GM21515 (cell line): ENCODE data around the gene LYSMD1.

Source experiments
- ATAC-seq: cut with Tn5 transposase; IDR thresholded peaks from one replicate; pipeline ENCODE4 v1.9.1; 2021; ENCODE audit not compliant: unreplicated experiment

LYSMD1 gene

DNA sequence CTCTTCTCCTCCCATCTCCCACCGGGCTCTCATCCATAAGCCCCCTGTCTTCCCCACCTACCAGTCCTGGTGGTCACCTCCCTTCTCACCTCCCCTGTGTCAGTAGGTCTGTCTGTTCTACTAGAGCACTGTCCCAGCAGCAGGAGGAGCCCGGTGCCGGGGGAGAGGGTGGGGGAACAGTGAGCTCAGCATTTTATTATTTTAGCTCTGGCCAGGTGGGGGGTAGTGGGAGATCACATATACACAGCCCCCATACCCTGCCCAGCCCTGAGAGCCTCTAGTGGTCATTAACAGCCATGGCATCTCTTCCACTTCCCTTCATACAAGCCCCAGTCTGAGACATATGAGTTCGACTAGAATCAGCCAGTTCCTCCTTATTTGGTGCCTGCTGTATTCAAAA lies 10.2 kb upstream of the LYSMD1 start, which contains the start of gene TMOD4:
TMOD4 (minus strand) TSS at position 119 of the 400 bp plus-strand sequence. CDS start 1,106 bp downstream, outside the sequence.
- no peak for ATAC-seq

DNA sequence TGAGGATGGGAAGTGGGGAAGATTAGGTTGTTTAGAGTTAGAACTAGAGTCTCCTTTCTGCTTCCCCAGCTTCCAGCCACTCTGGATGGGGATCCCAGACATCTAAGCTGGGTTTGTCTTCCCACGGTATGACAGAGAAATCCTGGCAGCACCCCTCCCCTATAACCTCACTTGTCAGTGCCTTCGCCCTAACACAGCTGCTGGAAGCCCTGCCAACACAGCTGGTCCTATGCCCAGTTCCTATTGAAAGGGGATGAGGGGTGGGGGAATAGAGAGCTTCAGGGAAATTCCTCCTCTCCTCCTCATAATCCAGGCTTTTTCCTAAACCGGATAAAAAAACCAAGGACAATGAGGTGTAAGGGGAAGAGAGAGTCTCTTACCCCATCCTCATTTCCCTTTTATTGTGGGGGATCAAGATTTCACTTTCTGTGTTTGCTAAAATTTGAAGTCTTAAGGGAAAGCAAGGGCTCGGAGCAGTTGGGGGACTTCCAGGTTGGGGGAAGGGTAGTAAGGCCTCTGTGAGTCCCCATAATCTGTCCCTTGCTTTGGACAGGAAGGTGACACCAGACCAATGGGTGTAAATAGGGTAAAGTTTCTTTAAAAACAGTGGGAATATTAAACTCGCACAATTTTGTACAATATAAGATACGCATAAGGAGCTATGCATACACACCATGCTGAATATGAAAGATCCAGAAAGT lies 9.5 kb upstream of the LYSMD1 start:
- no peak for ATAC-seq

DNA sequence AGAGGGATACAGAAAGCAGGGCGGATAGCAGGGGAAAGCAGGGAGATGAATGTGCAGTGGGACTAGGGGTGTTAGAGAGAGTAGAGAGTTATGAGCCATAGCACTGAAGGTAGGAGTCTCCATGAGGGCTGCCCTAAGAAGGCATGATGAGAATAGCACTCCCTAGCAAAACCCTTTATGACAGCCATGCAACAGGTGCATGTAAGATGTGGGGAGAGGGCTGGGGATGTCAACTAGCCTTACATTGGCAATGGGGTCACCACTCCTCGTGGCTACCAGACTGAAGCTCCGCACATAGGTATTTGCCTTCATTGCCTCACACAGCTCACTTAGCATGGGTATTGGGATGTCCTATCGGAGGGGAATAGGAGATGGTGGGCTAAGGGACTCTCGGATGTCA lies 5.5 kb upstream of the LYSMD1 start:
- no peak for ATAC-seq

DNA sequence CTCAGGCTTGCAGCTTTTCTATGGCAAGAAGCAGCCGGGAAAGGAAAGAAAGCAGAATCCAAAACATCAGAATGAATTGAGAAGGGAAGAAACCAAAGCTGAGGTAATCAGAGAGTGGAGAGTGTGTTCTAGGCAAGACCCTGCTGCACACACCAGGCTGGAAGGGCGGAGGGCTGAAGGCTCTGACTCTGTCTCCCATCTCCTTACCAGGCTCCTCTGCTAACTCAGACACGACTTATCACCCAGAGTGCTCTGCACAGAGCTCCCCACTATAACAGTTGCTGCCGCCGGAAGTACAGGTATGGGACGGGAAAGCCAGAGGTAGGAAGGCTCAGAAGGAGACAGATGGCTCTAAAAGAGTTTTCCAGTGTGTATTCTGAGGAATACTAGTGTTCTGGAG lies 1.4 kb upstream of the LYSMD1 start:
- ATAC-seq = no peak

DNA sequence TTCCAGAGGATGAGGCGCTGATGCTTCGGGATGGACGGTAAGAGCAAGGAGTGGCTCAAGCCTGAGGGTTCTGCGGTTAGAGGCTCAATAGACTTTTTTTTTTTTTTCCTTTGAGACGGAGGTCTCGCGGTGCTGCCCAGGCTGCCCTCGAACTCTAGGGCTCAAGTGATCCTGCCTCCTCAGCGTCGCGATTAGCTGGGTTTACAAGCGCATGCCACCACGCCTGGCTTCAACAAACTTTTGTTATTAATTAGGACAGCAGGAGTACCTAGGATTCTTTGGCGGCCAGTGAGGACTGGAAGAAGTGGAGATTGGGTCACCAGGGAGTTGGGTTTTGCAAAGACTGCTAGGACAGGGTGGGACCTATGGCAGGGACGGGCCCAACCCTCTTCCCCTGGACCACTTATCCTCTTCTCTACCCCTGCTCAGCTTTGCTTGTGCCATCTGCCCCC lies 829 bp upstream of the LYSMD1 start:
- no peak for ATAC-seq

DNA sequence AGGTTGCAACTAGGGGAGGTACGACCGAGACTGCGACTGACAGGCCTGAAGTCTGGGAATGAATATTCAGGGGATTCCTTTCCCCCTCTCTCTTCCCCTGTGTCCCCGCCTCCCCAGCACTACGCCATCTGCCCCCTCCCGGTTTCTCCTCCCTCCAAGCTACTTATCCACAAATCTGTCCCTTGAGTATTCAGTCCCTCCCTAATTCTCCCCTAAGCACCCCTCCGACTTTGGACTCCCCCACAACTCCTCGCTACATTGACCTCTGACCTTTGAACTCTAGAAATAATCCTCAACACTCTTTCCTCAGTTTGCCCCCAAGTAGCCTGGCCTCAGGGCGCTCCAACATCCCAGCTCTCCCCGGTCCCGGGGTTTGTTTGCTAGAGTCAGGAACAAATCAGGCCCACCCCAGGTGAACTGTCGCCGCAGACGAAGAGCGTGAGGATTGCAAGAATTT lies 393 bp downstream of the LYSMD1 start:
- peak; percentile 11 for ATAC-seq

DNA sequence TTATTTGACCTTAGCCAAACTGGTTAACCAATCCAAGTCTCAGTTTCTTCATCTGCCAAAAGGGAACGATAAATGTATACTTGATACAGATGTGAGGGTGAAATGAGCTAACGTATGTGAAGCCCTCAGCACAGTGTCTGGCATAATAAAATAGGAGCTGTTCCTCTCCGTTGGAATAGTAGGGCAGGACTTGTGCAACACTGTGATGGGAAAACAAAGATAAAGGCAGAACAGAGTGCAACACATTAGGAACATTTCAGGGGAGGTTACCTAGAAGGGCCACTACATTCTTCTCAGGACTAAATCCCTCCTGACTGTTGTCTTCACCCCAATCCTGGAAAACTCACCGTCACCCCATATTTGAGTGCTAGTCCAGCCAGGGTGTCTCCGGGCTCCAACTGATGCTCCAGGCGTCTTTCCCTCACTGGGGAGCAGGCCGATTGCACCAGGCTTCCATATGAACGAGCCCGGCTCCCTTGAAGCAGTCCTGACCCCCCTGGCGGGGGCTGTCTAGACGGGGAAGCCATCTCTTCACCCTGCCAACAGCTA lies 896 bp downstream of the LYSMD1 start:
- no peak for ATAC-seq

DNA sequence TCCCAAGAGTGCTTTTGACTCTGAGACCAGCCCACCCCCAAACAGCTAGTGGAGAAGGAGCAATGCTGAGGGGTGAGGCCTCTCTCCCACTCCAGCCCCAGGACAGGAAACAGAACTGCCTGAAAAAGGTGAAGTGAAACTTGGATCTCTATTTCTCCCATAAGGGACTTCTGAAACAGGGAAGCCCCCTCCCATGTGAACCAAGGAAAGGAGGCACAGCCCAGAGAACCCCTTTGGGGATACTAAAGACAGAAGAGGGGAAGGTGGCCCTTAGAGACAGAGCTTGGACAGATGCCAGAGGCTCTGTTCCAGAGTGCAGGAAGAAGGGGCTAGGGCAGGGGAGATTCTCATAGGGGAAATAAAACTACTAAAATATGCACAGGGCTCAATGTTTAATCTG lies 6.3 kb downstream of the LYSMD1 start:
- ATAC-seq = no peak

DNA sequence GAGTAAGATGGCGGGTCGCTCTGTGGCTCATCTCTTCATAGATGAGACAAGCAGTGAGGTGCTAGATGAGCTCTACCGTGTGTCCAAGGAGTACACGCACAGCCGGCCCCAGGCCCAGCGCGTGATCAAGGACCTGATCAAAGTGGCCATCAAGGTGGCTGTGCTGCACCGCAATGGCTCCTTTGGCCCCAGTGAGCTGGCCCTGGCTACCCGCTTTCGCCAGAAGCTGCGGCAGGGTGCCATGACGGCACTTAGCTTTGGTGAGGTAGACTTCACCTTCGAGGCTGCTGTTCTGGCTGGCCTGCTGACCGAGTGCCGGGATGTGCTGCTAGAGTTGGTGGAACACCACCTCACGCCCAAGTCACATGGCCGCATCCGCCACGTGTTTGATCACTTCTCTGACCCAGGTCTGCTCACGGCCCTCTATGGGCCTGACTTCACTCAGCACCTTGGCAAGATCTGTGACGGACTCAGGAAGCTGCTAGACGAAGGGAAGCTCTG lies 6.9 kb downstream of the LYSMD1 start:
- no peak for ATAC-seq

DNA sequence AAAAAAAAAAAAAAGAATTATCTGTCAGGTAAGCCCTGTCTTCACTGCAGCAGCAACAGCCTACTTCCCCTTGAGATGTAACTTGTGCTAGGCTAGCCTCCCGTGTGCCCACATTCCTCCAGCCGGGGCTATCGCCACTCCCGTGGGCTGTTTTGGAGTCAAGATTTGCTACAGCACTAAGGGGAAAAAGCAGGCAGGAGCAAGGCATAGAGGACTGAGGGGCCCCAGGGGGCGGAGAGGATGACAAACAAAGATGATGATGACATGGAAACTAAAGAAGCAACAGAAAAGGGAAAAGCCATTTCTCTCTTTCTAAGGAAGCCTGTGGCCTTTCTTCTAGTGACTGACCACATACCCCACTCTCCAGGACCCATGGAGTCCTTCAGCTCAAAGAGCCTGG lies 7.4 kb downstream of the LYSMD1 start:
- ATAC-seq = no peak

DNA sequence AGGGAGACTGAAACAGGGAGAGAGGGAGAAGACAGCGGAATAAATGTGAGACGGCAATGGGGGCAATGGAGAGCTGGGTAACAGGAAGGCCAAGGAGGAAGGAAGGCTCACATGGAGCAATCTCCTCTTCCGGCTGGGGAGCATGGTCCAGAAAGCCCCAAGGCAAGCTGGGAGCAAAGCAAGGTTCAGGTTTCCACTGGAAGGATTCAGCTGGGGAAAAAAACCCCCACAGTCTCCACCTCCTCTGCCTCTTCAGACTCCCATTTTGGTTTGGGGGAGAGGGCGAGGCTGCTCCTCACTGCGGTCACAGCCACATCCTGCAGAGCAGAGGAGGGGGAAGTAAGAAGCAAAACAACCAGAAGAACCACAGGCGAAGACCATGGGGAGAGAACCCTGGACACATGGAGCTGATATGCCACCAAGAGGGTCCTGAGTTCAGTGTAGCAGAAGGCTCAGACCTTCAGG lies 8.6 kb downstream of the LYSMD1 start:
- ATAC-seq = no peak

DNA sequence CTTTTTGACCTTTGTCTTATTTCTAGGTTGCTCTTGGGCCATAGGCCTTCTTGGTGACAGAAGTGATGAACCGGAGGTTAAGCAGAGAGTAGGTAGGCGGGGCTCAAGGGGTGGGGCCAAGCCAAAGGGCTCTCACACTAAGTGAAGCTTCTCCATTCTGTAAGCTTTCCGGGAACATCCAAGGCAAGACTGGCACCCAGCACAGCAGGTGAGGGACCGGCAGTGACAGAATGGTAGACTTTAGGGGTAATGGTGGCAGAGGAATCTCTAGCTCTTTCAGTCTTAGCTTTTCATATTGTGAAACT lies 9.2 kb downstream of the LYSMD1 start, which contains the start of gene TNFAIP8L2:
TNFAIP8L2 (plus strand) TSS at position 135 of the 305 bp plus-strand sequence. CDS start 2,049 bp downstream, outside the sequence.
- ATAC-seq = peak; percentile 61

DNA sequence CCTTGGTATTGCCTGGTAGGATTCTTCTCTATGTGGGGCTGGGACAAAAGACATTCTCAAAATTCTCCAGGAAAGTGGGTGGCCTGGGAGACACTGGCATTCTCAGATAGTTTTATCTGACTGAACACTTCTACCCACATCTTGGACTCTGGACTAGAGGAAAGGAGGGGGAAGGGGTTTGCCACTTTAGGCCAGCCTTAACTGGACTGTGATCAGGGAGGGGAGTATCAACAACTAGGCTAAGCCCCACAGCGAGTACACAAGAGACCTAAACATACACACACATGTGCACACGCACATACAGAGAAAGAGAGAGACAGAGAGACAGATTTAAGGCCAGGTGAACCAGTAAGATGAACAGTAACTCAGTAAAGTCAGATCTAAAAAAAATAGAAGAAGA lies 18.0 kb downstream of the LYSMD1 start:
- no peak for ATAC-seq

DNA sequence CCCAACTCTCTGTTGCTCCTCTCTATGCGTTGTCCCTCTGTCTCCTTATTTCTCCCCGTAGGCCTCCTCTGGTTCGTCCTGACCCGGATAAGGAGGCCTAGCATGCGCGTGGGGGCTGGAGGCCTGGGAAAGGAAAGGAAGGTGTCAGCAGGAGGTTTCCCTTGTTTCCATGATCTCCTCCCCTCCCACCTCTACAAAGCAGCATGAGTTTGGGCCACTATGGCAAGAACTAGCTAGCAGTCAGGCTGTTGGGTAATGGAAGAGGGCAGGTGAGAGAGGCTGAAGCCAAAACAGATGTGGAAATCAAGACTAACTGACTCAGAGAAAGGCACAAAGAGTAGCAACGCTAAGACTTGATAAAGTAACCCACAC lies 18.6 kb downstream of the LYSMD1 start:
- ATAC-seq = no peak

DNA sequence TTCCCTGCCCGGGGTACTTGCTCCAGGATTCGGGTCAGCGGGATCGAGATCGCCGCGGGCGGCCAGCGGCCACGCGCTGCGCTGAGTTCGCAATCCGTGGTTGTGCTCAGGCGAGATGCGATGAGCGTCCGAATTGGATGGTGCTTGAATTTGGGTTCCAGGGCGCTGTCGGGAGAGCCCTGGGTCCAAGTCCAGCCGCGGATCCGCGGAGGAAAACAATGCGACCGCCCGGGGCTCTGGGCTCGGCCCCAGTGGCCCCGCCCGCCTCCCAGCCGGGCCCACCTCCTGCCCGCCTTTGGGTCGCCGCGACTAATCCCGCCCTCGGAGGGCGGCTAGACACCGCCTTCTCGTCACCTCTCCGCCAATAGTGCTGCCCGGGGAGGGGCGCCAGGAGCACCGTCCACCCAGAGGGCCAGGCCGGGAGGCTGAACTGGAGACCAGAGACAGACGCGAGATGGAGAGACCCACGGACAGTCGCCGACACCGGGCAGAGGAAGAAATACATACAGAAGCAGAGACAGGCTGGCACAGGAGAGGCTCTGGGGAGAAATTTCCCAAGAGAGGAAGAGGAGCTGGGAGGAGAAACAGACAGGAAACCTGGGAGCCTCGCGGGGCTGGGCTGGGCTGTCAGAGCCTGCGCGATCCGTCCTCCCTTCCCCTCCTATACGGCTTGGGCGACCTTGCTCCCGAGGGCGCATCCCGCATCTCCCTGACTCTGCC lies 19.1 kb downstream of the LYSMD1 start, which contains the start of gene SEMA6C:
SEMA6C (minus strand) TSS at position 220 of the 720 bp plus-strand sequence. CDS start 4,010 bp downstream, outside the sequence.
- ATAC-seq = peak; percentile 96

DNA sequence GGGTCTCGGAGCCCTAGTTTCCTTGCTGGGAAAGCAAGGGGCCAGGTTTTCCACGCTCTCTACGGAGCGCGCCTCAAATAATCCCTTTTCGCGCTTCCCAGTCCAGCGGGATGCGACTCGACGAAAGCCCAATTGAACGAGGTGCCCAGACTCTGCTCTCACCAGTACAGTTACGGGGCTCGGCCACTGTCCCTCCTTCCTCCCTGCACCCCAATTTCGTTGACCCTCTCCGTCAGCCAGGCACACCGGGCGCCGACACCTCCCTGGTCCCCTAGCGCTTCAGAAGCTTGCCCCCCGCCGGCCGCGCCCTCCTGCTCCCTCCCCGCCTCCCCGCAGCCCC lies 19.7 kb downstream of the LYSMD1 start:
- ATAC-seq = peak; percentile 10

DNA sequence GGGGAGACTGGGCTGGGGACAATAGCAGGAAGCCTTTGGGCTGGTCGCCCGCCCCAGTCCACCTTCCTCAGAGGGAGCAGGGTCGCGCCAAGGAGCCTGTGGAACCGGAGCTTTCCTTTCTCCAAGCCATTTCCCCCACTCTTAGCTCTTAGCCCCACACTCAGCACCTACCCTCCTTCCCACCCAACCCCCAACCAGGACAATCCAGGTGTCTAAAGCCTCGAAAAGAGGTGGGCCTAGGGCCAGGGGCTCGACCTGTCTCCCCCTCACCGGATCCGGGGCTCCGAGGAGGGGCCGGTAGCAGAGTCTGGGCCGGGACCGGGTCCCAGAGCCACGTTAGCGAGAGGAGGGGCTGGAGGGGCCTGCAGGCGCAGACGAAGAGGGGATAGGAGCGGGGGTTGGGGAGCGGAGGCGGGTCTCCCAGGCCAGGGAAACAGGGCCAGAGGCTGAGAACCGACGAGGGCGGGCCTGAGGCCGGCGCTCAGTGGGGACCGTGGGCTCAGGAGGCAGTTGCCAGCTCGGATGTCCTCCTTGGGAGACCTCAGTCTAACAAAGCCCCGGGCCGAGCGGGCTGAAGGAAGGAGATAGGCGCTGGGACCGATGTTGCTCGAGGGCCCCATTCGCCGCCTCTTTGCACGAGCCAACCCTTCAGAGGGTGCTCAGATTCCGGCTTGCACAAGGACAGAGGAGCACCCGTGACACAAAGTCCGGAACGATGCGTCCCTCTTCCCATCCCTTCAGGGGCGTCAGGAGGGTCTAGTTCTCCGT lies 20.2 kb downstream of the LYSMD1 start:
- no peak for ATAC-seq

DNA sequence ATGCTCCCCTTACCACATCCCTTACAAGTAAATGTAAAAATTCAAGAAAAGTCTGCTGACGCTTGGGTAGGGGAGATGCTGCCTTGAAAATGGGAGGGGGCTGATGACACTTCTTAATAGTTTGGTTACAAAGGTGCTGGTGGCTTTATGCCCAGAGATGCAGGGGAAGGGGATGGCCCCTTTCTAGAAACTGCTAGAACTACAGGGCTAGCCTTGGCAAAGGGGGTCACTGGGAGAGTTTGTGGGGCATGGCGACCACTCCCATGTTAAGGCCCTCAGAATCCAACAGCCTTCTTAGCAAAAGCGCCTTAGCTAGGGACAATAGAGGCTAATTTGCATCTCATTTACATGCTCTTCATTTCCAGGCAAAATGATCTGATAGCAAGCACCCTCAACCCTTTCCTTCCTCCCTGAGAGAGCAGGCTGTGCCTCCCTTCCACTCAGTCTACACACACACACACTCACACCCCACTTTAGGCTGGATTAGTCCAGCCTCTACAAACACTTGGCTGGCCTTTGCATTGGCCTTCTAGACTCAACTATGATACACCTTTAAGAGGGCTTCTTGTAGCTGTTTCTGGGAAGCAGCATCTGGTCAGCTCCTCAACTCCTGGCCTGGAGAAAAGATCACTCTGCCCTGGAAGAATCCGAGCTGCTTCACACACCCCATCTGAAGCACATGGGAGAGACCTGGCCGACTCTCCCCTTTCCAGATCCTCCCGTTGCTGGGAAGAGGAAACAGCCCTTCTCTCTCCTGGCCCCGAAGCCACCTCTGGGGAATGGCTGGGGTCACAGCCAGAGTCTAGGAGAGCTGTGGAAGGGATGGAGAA lies 21.0 kb downstream of the LYSMD1 start:
- no peak for ATAC-seq

DNA sequence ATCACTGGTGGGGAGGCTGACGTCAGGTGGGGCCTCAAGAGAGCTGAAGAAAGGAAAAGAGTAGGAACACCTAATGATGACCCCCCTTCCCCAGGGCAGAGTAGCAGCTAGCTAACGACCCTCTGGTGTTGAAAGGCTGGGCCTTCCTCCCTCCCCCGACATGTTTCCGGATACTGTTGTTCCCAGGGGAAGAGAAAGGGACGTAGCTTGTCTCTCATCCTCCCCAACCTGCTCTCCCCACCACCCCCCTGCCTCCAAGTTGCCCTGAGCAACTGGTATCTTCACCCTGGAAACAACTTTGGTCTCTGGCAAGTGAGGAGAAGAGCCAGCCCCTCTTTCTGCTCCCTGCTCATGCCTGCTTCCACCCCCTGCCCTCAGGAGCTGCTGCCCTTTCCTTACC lies 21.7 kb downstream of the LYSMD1 start:
- ATAC-seq = no peak

DNA sequence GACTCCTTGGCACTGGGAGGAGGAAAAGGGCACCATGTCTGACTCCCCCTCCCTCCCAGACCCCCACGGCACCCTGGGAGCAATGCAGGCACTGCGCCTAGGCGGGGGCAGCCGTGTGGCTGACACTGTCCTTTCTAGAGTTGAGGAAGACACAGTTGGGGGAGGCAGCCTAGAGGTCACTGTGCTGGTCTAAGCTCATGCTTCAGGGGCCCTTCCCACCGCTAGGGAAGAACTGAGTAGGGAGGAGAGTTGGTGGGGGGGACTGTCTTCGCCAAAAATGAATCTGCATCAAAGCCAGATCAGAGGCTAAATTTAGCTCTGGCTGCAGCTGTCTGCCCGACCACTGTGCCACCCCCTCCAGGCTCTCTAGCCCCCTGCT lies 22.7 kb downstream of the LYSMD1 start:
- ATAC-seq = no peak
